Activated CD4-positive, alpha-beta T cell treated with anti-CD3 and anti-CD28 coated beads, Interleukin-2, amount 50 U/mL, for 24 hours (primary cell): ENCODE results near the gene SORCS2.

Experiments used
- DNase-seq, 2 donors: peaks; one replicate each; pipeline ENCODE4 v3.0.0-alpha.2; 2020; ENCODE audit warnings: low read depth in 1 of 2, low spot score in 1 of 2

Gene SORCS2

GRCh38 chr4:7262134-7262533, 69.8 kb downstream of the SORCS2 start:
- DNase-seq: no peak

GRCh38 chr4:7263166-7263565, 70.8 kb downstream of the SORCS2 start:
- DNase-seq: no peak

GRCh38 chr4:7264694-7265093, 72.4 kb downstream of the SORCS2 start:
- no peak for DNase-seq

GRCh38 chr4:7266525-7267292, 74.4 kb downstream of the SORCS2 start:
- no peak for DNase-seq

GRCh38 chr4:7267829-7268228, 75.5 kb downstream of the SORCS2 start:
- DNase-seq: no peak

- DNase-seq: no peak
Measured at GRCh38 chr4:7268941-7269340, 76.6 kb downstream of the SORCS2 start.

- no peak for DNase-seq
Measured at GRCh38 chr4:7270121-7270520, 77.8 kb downstream of the SORCS2 start.

GRCh38 chr4:7272404-7272803, 80.1 kb downstream of the SORCS2 start:
- DNase-seq: no peak

GRCh38 chr4:7273738-7274297, 81.5 kb downstream of the SORCS2 start:
- DNase-seq: no peak

GRCh38 chr4:7275067-7275466, 82.7 kb downstream of the SORCS2 start:
- no peak for DNase-seq

GRCh38 chr4:7275490-7276154, 83.3 kb downstream of the SORCS2 start:
- DNase-seq: no peak

- no peak for DNase-seq
Measured at GRCh38 chr4:7276515-7276914, 84.2 kb downstream of the SORCS2 start.

GRCh38 chr4:7278071-7278765, 85.9 kb downstream of the SORCS2 start:
- DNase-seq: no peak

- DNase-seq: no peak
Measured at GRCh38 chr4:7278981-7279380, 86.6 kb downstream of the SORCS2 start.

- DNase-seq: no peak
Measured at GRCh38 chr4:7279902-7280301, 87.6 kb downstream of the SORCS2 start.

- DNase-seq: no peak
Measured at GRCh38 chr4:7280926-7281690, 88.8 kb downstream of the SORCS2 start.

- no peak for DNase-seq
Measured at GRCh38 chr4:7281691-7282665, 89.6 kb downstream of the SORCS2 start.

- no peak for DNase-seq
Measured at GRCh38 chr4:7282786-7283440, 90.6 kb downstream of the SORCS2 start.
